ENCODE measurements around the gene ACACA.
"Not testable (repeated sequence)": the region's sequence is repeated elsewhere in the genome, so short reads cannot be mapped to it uniquely, and the experiment has no call there.

The ACACA gene

DNA sequence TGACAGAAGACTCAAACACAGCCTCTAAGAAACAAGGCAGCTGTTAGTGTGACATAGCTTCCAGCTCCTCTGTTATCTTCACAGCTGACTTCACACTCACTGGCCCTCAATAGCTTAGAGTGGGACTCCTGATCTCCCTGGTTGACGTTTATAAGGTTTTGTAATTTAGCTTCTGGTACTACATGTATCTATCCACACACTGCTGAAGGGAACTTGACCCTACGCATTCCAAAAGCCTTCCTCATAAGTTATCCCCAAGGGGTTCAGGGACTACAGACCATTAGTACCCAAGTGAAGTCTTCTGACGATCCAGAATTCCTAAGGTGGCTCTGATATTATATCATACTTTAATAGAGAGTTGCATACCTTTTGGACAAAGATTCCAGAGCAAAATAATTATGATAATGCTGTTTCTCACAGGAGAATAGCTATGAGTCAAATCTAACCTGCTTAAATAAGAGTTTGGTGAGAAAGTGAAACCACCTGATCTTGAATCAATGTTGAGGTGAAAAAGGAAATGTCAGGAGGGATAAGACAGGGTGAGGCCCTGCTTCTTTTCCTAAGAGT lies 14.5 kb downstream of the ACACA start:
- no peak for DNase-seq

DNA sequence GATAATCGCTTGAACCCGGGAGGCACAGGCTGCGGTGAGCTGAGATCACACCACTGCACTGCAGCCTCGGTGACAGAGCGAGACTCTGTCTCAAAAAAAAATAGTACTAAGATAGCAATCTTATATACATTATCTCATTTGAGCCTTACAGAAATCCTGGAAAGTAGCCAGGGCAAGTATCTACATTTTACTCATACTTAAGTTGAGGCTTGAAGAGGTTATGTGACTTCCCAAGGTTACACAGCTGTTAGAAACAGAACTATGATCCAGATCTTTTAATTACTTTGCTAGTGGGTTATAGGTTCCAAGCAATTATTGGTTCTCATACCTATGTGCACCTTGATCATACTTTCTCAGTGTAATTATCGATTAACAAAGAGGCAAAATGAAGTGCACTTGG lies 15.5 kb downstream of the ACACA start:
- no peak for DNase-seq

DNA sequence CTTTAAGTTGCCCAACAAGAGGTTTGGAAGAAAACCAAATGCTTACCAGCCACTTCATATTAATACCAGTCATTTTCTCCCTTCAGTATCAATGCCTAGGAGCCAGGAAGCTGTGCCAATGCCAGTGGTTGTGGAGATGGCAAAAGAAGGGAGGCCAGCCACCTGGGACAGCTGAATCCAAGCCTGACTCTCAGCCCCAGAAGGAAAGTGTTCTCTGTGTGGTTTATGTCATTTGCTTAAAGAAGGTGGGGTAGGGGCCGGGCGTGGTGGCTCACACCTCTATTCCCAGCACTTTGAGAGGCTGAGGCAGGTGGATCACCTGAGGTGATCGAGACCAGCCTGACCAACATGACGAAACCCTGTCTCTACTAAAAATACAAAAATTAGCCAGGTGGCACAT lies 17.5 kb downstream of the ACACA start:
- DNase-seq, result no peak

DNA sequence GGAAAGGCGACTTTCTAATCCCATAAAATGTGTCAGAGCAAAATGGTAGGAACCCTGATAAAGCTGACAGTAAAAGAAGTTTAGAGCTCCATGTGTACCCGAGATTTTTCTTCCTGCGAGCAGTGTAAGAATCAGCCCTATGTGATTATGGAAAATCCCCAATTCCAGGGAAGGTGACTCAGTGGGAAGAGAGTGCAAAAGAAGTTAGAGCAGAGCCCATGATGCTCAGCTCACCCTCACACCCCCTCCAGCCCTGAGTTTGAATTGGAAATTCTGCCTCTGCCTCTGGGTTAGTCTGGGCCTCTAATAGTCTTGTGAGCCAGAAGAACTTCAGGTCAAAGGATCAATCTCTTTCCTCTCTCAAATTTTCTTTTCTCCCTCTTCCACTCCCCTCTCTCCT lies 18.4 kb downstream of the ACACA start:
- DNase-seq, result no peak

DNA sequence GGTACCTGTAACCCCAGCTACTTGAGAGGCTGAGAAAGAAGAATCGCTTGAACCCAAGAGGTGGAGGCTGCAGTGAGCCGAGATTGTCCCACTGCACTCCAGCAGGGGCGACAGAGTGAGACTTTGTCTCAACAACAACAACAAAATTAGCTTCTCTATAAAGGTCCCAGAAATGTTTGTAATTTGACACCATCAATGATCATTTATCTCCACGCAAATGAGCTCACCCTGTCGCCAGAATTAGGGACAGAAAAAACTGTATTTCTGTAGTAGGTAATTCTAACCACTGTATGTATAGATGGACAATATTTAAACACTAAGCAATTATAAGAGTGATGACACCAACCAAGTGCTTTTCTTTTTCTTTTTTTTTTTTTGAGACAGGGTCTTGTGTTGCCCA lies 20.2 kb downstream of the ACACA start:
- no peak for DNase-seq

DNA sequence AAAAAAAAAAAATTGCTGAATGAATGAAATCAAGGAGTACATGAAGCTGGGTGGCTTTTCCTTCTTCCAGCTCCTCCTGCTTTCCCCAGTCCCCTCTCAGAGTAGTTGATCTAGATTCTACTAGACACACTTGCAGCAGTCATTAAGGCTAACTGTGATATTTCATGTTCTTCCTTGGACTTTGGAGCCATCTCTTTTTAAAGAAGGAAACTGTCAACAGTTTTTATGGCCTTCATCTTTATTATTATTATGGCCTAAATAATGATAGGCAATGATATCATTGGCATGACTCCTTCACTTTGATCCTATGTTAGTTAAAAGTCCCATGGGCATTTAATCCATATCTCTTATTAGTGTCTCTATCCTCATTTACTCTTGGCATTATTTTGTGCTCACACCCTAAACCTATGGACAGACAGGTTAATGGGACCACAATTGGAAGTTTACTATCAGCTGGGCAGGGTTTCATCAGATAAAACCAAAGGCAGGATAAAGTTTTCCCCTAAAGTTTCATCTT lies 21.1 kb downstream of the ACACA start:
- no peak for DNase-seq

DNA sequence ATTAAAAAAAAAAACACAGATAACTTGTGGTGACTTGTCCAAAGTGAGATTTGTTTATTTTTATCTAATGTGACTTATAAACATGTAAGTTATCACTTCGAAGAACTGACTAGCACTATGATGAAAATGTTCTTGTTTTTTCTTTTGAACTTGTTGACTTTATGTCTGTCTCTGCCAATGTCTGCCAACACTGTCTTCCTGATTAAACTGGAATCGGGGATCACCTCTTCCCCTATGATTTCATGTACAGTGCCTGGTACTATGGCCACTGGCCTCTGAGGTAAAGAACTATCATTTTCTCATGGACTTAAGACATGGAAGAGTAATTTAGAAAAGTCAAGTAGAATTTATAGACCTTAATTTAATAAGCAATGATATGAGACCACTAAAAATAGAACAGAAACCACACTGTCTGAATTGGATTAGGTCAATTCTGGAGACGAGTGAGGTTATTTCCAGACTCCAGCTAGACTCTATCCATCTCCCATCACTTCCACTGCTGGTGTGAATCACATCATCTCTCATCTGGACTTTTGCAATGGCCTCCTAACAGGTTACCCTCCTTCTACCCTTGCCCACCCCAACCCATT lies 22.0 kb downstream of the ACACA start:
- no peak for DNase-seq

DNA sequence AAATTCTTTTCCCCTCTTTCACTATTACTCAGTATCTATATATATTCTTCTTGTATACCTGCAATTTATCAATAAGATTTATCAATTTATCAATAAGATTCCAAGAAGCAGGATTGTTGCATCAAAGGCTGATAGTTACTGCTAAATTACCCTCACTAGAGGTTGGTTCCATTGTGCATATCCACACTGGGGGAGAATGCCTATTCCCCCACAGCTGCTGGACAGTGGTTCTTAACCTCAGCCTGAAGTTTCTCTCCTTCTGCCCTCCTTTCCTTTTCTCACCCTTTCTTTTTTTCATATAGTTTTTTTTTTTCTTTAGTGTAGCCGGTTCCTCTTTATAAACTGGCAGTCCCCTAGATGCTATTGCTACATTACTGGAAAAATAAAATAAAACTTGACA lies 24.6 kb downstream of the ACACA start:
- DNase-seq, result no peak

DNA sequence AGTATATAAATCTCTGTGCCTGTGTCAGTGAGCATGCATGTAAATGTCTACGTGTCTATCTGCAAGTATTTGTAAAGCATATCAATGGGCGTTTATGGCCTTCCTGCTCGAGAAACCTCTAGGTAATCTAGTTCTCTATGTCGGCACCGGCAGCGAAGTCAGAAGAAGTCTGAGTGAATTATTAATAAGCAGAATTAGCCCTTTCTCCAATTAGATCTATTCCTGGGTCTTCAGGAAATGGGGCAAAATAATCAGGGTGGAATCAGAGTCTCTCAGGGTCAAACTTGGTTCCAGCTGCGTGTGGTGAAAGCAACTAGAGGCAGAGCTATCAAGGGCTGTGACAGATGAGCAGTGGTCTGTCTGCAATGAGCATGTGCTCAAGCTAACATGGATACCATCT lies 30.9 kb downstream of the ACACA start, which contains the start of gene C17orf78:
TSS of gene C17orf78 (plus strand) at position 280 of the 400 bp plus-strand sequence. CDS start at position 388, 108 bp downstream.
- no peak for DNase-seq

DNA sequence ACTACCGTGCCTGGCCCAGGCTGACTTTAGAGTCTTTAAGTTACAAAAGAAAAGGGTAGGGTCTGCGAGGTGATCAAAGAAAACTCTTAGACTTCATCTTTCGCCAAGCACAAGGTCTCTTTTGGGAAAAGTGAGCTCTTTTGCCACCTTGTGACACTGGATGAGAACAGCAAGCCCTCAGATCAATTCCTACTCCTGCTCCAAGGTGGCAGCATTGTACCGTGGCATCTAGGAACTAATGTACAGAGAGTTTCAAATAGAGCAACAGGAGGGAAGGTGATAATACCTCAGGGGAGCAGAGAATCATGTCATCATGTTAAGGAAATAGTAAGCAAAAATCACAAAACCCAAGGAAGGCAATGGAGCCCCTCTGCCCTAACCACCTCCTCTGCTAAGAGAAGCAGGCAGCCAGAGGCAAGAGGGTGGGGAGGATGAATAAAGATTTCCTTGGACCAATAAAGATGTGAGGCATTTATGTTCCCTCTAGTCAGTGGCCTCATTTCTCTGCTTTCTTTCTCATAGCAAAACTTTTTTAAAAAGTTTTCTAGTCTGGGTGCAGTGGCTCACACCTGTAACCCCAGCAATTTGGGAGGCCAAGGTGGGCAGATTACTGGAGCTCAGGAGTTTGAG lies 33.0 kb downstream of the ACACA start:
- DNase-seq, result peak; percentile 90

DNA sequence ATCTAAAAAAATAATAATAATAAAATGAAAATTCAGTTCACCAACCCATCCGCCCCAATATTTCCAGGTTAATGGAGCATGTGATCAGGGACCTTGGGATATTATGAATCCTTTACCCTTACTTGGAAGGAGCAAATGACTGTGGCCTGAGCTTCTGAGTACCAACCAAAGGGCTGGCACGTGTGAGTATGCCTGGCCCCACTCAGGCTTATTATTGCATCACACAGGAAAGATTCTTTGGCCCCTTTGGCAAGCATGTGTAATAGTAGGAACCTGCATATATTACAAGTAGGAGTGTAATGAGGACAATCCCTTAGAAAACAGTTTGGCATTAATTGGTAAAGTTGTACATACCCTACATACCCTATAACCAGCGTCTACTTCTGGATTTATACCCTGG lies 38.1 kb downstream of the ACACA start:
- no peak for DNase-seq

DNA sequence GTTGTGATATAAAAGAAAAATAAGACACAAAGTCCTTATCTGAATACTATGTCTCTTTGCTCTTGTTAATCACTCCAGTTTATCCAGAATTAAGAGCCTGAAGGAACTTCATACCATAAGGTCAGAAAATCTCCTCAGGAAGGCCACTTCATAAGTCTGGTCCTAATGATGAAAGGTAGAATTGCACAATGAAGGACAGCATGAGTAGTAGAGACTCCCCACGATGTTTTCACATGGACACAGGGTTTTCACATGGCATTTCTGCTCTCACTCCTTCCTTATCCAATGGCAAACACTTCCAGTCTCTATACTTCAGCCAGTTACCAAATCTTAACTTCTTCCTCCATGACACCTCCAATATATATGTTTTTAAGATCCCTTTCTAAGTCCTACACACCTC lies 41.0 kb downstream of the ACACA start:
- no peak for DNase-seq

DNA sequence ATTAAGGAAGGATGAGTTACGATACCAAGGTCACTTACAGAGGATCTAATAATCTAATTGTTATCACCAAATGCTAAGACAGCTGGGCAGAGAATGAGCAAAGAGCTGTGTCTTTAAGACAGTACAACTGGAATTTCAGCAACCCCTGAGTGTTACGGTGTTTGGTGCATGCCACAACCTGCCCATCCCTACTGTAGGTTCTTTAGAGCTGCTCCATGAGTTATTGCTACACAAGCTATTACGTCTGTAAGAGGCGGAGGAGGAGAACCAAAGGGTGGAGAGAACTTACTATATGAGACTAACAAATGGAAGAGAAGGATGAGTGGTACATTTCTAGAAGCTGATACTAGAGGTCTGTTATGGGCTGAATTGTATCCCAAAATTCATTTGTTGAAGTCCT lies 45.1 kb downstream of the ACACA start:
- DNase-seq, result no peak

DNA sequence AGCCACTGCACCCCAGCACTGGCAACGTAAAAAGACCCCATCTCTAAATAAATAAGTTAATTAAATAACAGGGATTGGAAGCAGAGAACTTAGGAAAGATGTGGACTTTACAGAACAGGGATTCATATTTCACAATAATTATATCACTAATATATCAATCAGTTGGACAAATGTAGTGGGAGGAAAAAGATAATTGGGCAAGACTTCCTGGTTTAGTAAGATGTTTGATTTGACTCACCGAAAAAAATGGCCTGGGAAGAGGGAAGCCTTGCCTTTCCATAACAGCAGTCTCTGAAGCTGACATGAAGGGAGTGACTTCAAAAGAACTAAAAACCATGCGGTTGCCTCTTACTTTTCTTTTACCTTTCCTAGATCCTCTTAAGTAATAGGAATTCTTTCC lies 46.0 kb downstream of the ACACA start:
- no peak for DNase-seq

DNA sequence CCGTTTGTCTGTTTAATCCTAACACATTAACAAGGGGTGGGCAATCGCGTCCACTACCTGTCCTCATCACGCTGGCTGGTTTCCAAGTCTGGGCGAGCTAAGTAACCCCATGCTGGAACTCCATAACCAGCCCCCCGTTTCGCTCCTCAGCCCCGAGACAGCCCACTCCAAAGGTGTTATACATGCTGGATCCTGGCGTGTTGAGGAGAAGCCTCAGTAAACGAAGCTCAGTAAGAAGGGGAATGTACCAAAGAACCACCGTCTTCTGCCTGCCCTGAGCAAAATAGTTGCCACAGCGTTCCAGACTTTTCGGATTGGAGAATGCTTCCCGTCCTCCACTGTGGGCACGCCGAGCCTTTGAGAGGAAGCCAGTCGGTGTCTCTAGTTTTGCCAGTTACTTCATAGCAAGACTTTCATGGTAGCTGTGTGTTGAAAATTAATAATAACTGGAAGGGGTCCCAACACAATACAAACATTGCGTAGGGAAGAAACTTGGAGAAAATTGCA lies 46.9 kb downstream of the ACACA start:
- DNase-seq, result no peak

DNA sequence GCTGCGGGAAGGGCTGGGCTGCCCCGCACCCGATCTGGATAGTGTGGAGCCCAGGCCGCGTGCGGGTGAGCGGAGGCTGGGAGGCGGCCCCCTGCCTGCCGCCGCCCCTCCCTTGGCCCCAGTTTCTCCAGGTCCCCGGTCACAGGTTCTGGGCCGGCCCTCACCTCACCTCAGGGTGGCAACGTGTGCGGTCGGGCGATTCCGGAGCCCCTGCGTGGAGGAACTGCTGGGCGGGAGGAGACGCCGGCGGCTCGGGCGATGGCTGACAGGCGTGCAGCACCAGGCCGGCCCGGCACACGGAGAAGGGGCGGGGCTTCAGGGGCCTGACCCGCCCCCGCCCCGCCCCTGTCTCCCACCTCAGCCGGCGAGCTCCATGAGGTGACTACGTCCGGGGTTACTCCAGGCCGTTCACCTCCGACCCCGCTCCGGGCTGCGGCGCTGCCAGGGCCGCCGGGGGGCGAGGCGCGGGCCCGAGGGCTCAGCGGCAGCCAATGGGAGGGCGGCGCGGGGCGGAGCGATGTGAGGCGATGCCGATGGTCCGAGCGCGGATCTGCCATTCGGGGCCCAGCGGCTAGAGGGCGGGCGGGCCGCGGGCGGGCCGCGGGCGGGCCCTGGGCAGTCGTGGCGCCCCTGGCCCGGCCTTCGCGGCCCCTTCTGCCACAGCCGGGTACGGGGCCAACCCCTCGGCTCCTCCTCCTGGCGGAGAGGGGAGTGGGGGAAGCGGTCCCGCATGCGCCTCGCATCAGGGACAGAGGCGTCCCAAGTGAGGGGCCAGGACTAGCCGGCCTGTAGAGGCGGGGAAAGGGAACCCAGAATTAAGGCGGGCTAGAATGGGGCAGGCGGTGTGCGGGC lies 47.6 kb downstream of the ACACA start:
- peak; percentile 96 for DNase-seq

DNA sequence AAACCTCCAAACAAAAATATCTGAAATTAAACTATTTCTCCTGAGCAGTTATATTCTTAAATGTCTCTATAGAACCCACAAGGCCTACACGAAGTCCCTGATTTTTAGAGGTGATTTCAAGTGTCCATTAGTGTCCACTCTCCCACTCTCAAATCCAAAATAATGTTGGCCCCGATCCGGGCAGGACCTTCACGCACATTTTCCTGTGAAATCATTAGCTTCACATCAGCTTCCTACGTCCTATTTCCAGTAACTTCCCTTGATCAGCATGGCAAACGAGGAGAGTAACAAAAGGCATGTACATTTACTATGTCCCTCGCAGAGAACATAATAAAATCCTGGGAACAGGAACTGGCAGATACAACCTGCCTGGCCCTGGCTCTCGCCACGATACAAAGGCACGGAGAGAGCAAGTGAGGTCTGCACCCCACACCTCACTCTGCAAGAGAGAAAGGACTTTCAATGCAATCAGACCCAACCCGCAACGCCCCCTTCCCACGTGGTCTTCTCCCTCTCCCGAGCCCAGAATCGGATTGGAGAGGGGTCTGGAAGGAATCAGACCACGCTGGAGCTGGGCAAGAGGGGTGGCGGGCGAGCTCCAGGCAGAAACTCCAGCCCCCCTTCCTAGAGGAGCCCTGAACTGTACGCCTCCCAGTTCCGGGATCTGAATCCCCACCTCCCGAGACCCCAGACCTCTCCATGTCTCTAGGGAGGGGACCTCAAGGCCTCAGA lies 48.4 kb downstream of the ACACA start:
- DNase-seq, result peak; percentile 61

DNA sequence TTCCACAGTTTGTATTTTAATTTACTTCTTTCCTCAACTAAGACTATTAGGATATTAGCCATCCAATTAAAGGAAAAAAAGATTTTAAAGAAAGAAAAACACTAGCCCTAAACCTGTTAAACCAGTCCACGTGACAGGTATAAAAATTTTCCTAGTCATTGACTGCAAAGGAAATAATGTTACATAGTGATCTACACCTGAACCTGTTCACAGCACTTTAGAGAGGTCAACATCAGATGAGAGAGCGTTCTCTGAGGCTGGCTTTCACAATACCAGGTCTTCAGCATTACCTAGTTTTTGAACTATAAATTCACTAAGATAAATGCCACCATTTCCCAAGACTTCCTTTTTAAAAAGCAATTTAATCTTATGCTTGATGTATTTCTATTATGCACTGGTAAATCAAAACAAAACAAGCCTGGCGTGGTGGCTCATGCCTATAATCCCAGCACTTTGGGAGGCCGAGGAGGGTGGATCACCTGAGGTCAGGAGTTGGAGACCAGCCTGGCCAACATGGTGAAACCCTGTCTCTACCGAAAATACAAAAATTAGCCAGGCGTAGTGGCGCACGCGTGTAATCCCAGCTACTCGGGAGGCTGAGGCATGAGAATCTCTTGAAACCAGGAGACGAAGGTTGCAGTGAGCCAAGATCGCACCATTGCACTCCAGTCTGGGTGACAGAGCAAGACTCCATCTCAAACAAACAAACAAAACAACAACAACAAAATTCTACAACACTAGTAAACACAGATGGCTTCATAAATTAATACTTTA lies 49.7 kb downstream of the ACACA start:
- DNase-seq, result not testable (repeated sequence)

DNA sequence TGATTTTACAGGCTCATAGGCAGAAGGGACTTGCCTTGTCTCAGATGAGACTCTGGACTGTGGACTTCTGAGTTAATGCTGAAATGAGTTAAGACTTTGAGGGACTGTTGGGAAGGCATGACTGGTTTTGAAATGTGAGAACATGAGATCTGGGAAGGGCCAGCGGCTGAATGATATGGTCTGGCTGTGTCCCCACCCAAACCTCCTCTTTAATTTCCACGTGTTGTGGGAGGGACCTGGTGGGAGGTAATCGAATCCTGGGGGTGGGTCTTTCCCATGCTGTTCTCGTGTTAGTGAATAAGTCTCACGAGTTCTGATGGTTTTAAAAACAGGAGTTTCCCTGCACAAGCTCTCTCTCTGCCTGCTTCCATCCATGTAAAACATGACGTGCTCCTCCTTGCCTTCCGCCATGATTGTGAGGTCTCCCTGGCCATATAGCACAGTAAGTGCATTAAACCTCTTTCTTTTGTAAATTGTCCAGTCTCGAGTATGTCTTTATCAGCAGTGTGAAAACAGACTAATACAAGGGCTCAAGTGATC lies 59.7 kb downstream of the ACACA start:
- not testable (repeated sequence) for DNase-seq

DNA sequence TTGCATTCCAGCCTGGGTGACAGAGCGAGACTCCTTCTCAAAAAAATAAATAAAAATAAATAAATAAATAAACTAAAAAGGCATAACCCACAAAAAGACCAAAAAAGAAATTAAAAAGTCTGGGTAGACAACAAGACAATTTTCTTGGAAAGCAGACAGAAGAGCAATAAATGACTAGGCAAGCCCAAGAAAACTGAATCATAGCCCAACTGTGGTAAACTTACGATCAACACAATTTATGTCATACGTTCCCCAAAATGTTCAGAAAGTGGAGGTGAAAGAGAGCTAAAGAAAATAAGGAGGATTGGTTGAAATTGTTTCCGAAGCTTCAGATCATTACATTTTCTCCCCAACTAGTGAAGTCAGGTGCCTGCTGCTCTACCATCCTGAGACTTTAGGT lies 62.1 kb downstream of the ACACA start:
- no peak for DNase-seq

DNA sequence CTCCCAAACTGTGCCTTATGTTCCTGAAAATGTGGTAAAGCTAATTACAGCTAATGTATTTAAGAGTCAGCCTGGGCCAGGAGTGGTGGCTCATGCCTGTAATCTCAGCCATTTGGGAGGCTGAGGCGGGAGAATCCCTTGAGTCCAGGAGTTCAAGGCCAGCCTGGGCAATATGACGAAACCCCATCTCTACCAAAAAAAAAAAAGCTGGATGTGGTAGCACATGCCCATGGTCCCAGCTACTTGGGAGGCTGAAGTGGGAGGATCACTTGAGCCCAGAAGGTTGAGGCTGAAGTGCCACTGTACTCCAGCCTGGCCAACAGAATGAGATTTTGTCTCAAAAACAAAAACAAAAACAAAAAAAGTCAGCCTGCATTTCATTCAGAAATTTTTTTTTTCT lies 64.0 kb downstream of the ACACA start:
- DNase-seq, result no peak

DNA sequence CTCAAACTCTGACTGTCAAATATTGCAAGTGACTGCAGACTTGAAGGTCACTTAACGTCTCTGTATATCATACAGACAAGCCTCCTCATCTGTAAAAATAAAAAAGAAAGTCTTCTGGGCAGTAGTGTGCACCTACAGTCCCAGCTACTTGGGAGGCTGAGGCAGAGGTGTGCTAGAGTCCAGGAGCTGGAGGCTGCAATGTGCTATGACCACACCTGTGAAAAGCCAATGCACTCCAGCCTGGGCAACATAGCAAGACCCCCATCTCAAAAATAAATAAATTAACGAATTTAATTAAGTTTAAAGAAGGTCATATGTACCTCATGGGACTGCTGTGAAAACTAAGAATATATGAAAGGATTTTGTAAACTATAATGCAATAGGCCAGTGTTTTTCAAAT lies 65.8 kb downstream of the ACACA start:
- DNase-seq, result no peak
